ENCODE results near the gene RACK1. TPM values are rescaled to one million over a fixed set of nuclear protein-coding genes. Genes with fewer than 3 reads are reported as not detected.

Gene RACK1
- total and polyA plus RNA-seq, 2 of the 13 experiments (the other 11 are each of a cell fraction or from before 2014, with no cell fraction given) = 2,514 to 6,141 TPM

- TF ChIP-seq ZNF784 (CRISPR knock-in tag; IDR thresholded peaks at IDR 0.05; ENCODE audit: borderline replicate concordance) (no peak), POLR2AphosphoS5 (IDR thresholded peaks at IDR 0.05; ENCODE audit: low read depth, low read length) (peak; percentile 31; the same call in 1 of the 2 replicates), ATF3 (CRISPR knock-in tag; IDR thresholded peaks at IDR 0.05) (peak; percentile 76), ZNF841 (CRISPR knock-in tag; IDR thresholded peaks at IDR 0.05; ENCODE audit: borderline replicate concordance) (no peak), HNF1A (IDR thresholded peaks at IDR 0.05; ENCODE audit: low read depth) (no peak), HNF1A (CRISPR knock-in tag; IDR thresholded peaks at IDR 0.05; ENCODE audit: borderline replicate concordance) (0 out of 2 replicates have a peak, but pooled peaks have one; percentile 14), ZBTB4 (CRISPR knock-in tag; IDR thresholded peaks at IDR 0.05; ENCODE audit: borderline replicate concordance) (no peak), ZSCAN20 (CRISPR knock-in tag; IDR thresholded peaks at IDR 0.05; ENCODE audit: borderline replicate concordance) (no peak), SP5 (CRISPR knock-in tag; IDR thresholded peaks at IDR 0.05; ENCODE audit: borderline replicate concordance, low read depth) (peak; percentile 37; the same call in 1 of the 2 replicates), ZNF441 (CRISPR knock-in tag; IDR thresholded peaks at IDR 0.05; ENCODE audit: borderline replicate concordance) (no peak), PATZ1 (CRISPR knock-in tag; IDR thresholded peaks at IDR 0.05) (no peak), MNT (IDR thresholded peaks at IDR 0.05) (no peak), RAD51 (IDR thresholded peaks at IDR 0.05; ENCODE audit: borderline replicate concordance) (no peak), NONO (IDR thresholded peaks at IDR 0.05) (no peak), NONO (CRISPR knock-in tag; conservative IDR thresholded peaks at IDR 0.05) (no peak), NFIB (CRISPR knock-in tag; IDR thresholded peaks at IDR 0.05; ENCODE audit: borderline replicate concordance) (no peak), ZNF256 (CRISPR knock-in tag; conservative IDR thresholded peaks at IDR 0.05) (no peak)
Observed at GRCh38 chr5:181241393-181241975, 2.2 kb downstream of the RACK1 start (continued).

All from HepG2 (cell line).